WTC11 (cell line): ENCODE measurements around the gene SNX11. TPM values are rescaled to one million over a fixed set of nuclear protein-coding genes. Genes with fewer than 3 reads are reported as not detected.
A peak's percentile ranks its signal among the peaks of the same experiment; 100 is the strongest.

Experiments
- ATAC-seq: fragments of 200-7000 bp; cut with Tn5 transposase; 2 replicates; pipeline ENCODE4 v1.10.0; 2021; ENCODE audit warnings: mild to moderate bottlenecking, moderate library complexity
- CTCF ChIA-PET: fragments of 300-600 bp; sonication (Branson Sonifier 250); formaldehyde crosslinking; loops from one replicate; lab custom pipeline; 2021; ENCODE audit warnings: antibody characterized with exemption; lab: Charles Lee
- POLR2A ChIA-PET: fragments of 350-600 bp; sonication (Branson Sonifier 250); formaldehyde crosslinking; loops from one replicate; lab custom pipeline; 2021; ENCODE audit warnings: antibody characterized with exemption; lab: Charles Lee
- DNase-seq: peaks from one replicate; pipeline ENCODE4 v3.0.0; 2021; ENCODE audit warnings: low spot score
- H3K27ac Mint-ChIP-seq: 2 replicates; pipeline ENCODE4 v1.8.0; 2021; ENCODE audit warnings: mixed read lengths
- H3K27me3 Mint-ChIP-seq: 2 replicates; pipeline ENCODE4 v1.8.0; 2021; ENCODE audit warnings: low read depth, mild to moderate bottlenecking, moderate library complexity, mixed read lengths
- H3K36me3 Mint-ChIP-seq: 2 replicates; pipeline ENCODE4 v1.8.0; 2021; ENCODE audit warnings: mixed read lengths
- H3K4me1 Mint-ChIP-seq: 2 replicates; pipeline ENCODE4 v1.8.0; 2022; ENCODE audit warnings: mixed read lengths
- H3K4me3 Mint-ChIP-seq: 2 replicates; pipeline ENCODE4 v1.8.0; 2021; ENCODE audit warnings: mild to moderate bottlenecking, moderate library complexity, mixed read lengths
- H3K9me3 Mint-ChIP-seq: 2 replicates; pipeline ENCODE4 v1.8.0; 2021; ENCODE audit warnings: mixed read lengths
- FOXK1 ChIP-seq: sonication (generic); formaldehyde crosslinking; IDR thresholded peaks from 2 replicates; pipeline ENCODE4 v1.8.0; 2022; ENCODE audit warnings: mild to moderate bottlenecking, moderate library complexity, missing genetic modification reagents
- FOXP1 ChIP-seq: sonication (generic); formaldehyde crosslinking; IDR thresholded peaks from 2 replicates; pipeline ENCODE4 v1.8.0; 2022; ENCODE audit warnings: missing genetic modification reagents, mild to moderate bottlenecking, moderate library complexity, borderline replicate concordance
- GRHL2 ChIP-seq: fragments of 250-450 bp; sonication (Bioruptor Pico); IDR thresholded peaks from 2 replicates; pipeline ENCODE4 v1.8.0; 2022; ENCODE audit warnings: mild to moderate bottlenecking, moderate library complexity; ENCODE audit not compliant: insufficient replicate concordance, severe bottlenecking
- GTF2I ChIP-seq: fragments of 250-450 bp; sonication (Bioruptor Pico); conservative IDR thresholded peaks from 2 replicates; pipeline ENCODE4 v1.4.0; 2021; ENCODE audit warnings: mild to moderate bottlenecking
- HMGXB4 ChIP-seq: sonication (generic); formaldehyde crosslinking; IDR thresholded peaks from 2 replicates; pipeline ENCODE4 v1.8.1; 2023; ENCODE audit warnings: mild to moderate bottlenecking, moderate library complexity, missing genetic modification reagents
- MYBL2 ChIP-seq: sonication (generic); formaldehyde crosslinking; IDR thresholded peaks from 2 replicates; pipeline ENCODE4 v1.8.1; 2023; ENCODE audit warnings: mild to moderate bottlenecking, moderate library complexity, missing genetic modification reagents
- NFE2L1 ChIP-seq: sonication (generic); formaldehyde crosslinking; IDR thresholded peaks from 2 replicates; pipeline ENCODE4 v1.8.1; 2023; ENCODE audit warnings: missing genetic modification reagents
- NFYB ChIP-seq: sonication (generic); formaldehyde crosslinking; conservative IDR thresholded peaks from 2 replicates; pipeline ENCODE4 v1.8.0; 2022; ENCODE audit warnings: low read depth, missing genetic modification reagents
- OVOL2 ChIP-seq: fragments of 250-450 bp; sonication (Bioruptor Pico); IDR thresholded peaks from 2 replicates; pipeline ENCODE4 v1.9.0; 2021; ENCODE audit warnings: mild to moderate bottlenecking, borderline replicate concordance
- SP1 ChIP-seq: sonication (generic); formaldehyde crosslinking; conservative IDR thresholded peaks from 2 replicates; pipeline ENCODE4 v1.8.1; 2022; ENCODE audit warnings: missing genetic modification reagents
- TEAD1 ChIP-seq: sonication (generic); formaldehyde crosslinking; IDR thresholded peaks from 2 replicates; pipeline ENCODE4 v1.8.0; 2022; ENCODE audit warnings: mild to moderate bottlenecking, missing genetic modification reagents
- ZBTB43 ChIP-seq: sonication (generic); formaldehyde crosslinking; IDR thresholded peaks from 2 replicates; pipeline ENCODE4 v1.8.1; 2023; ENCODE audit warnings: mild to moderate bottlenecking, missing genetic modification reagents
- ZNF121 ChIP-seq: sonication (generic); formaldehyde crosslinking; IDR thresholded peaks from 2 replicates; pipeline ENCODE4 v1.8.0; 2023; ENCODE audit warnings: missing genetic modification reagents
- ZNF232 ChIP-seq: sonication (generic); formaldehyde crosslinking; IDR thresholded peaks from 2 replicates; pipeline ENCODE4 v1.8.0; 2022; ENCODE audit warnings: mild to moderate bottlenecking, missing genetic modification reagents
- ZNF281 ChIP-seq: sonication (generic); formaldehyde crosslinking; IDR thresholded peaks from 2 replicates; pipeline ENCODE4 v1.8.0; 2023; ENCODE audit warnings: mild to moderate bottlenecking, missing genetic modification reagents
- ZNF317 ChIP-seq: sonication (generic); formaldehyde crosslinking; IDR thresholded peaks from 2 replicates; pipeline ENCODE4 v1.8.1; 2023; ENCODE audit warnings: low read depth, mild to moderate bottlenecking, moderate library complexity, missing genetic modification reagents, borderline replicate concordance
- ZNF396 ChIP-seq: fragments of 250-450 bp; sonication (Bioruptor Pico); IDR thresholded peaks from 2 replicates; pipeline ENCODE4 v1.8.0; 2021; ENCODE audit warnings: mild to moderate bottlenecking, moderate library complexity, borderline replicate concordance
- ZNF416 ChIP-seq: fragments of 250-450 bp; sonication (Bioruptor Pico); IDR thresholded peaks from 2 replicates; pipeline ENCODE4 v1.9.0; 2021; ENCODE audit warnings: mild to moderate bottlenecking, inconsistent platforms
- total RNA-seq: library from RNA; stranded (reverse); gene quantifications from 3 replicates; pipeline ENCODE4 v1.2.3, GENCODE V29; 2021

Gene SNX11
- total RNA-seq, 1 experiment from 2014 or later, result 24.5 TPM

- CTCF ChIA-PET, result interaction anchor here (0.5 to 3.0 kb wide), 9 partner anchors 55 to 166 kb away, joined by 3 to 15 read pairs (median 4); no protein-coding TSS in a partner anchor
- DNase-seq, result peak; percentile 60
- Mint-ChIP-seq H3K27ac (peak overlapping the region; percentile 7; the same call in 1 of the 2 replicates), H3K36me3 (no peaks in the 10 kb centered on the region), H3K4me1 (peaks cover 57% of the 10 kb centered on the region), H3K4me3 (peak overlapping the region; percentile 36), H3K27me3 (peaks cover 90% of the 10 kb centered on the region)
- ATAC-seq, result peak; percentile 93
- TF ChIP-seq GTF2I (CRISPR knock-in tag) (peak; percentile 97), TEAD1 (CRISPR knock-in tag) (peak; percentile 65; the same call in 1 of the 2 replicates), ZNF121 (peak; percentile 98), FOXK1 (CRISPR knock-in tag) (0 out of 2 replicates have a peak, but pooled peaks have one; percentile 66), HMGXB4 (CRISPR knock-in tag) (no peak), ZNF232 (CRISPR knock-in tag) (0 out of 2 replicates have a peak, but pooled peaks have one; percentile 37), SP1 (CRISPR knock-in tag) (peak; percentile 43; the same call in 1 of the 2 replicates), ZNF416 (CRISPR knock-in tag) (no peak), MYBL2 (no peak), FOXP1 (CRISPR knock-in tag) (peak; percentile 35; the same call in 1 of the 2 replicates), NFYB (CRISPR knock-in tag) (no peak), NFE2L1 (CRISPR knock-in tag) (peak; percentile 13; the same call in 1 of the 2 replicates), OVOL2 (CRISPR knock-in tag) (no peak), ZBTB43 (0 out of 2 replicates have a peak, but pooled peaks have one; percentile 46)
- TF ChIP-seq, all 79 proteins: peak for 9
- POLR2A ChIA-PET, result interaction anchor here (0.6 to 1.1 kb wide), 2 partner anchors 41 to 95 kb away, joined by 3 to 5 read pairs; no protein-coding TSS in a partner anchor
- H3K9me3 Mint-ChIP-seq, result no peaks in the 10 kb centered on the region
Measured at GRCh38 chr17:48160177-48161081, 52.9 kb downstream of the SNX11 start.

GRCh38 chr17:48161127-48161905 is 53.8 kb downstream of the SNX11 start:
- TF ChIP-seq ZNF317 (CRISPR knock-in tag), result no peak
- TF ChIP-seq ZNF396 (CRISPR knock-in tag), result no peak
- TF ChIP-seq MYBL2, result 0 out of 2 replicates have a peak, but pooled peaks have one; percentile 16
- TF ChIP-seq GRHL2 (CRISPR knock-in tag), result no peak
- no peak for TF ChIP-seq ZNF281 (CRISPR knock-in tag)
- peaks cover 54% of the 10 kb centered on the region for H3K4me1 Mint-ChIP-seq

More at GRCh38 chr17:48161127-48161905, 53.8 kb downstream of the SNX11 start:
- peak overlapping the region; percentile 36 for H3K4me3 Mint-ChIP-seq
- H3K36me3 Mint-ChIP-seq, result no peaks in the 10 kb centered on the region
- peaks cover 90% of the 10 kb centered on the region for H3K27me3 Mint-ChIP-seq
- DNase-seq, result no peak
- CTCF ChIA-PET, result no interaction called here
- POLR2A ChIA-PET, result no interaction called here
- H3K9me3 Mint-ChIP-seq, result no peaks in the 10 kb centered on the region
- ATAC-seq, result no peak
- H3K27ac Mint-ChIP-seq, result peak overlapping the region; percentile 7; the same call in 1 of the 2 replicates
